HepG2 (cell line): ENCODE measurements around the gene GRIN2D. TPM values are rescaled to one million over a fixed set of nuclear protein-coding genes. Genes with fewer than 3 reads are reported as not detected.

Experiments
- BORCS8-MEF2B ChIP-seq: sonication (generic); formaldehyde crosslinking; IDR thresholded peaks from 2 replicates; pipeline ENCODE4 v1.8.0; 2022; ENCODE audit warnings: mild to moderate bottlenecking, missing genetic modification reagents
- CEBPG ChIP-seq: IDR thresholded peaks from 2 replicates; pipeline ENCODE4 v1.6.1; 2016
- ELF3 ChIP-seq: IDR thresholded peaks from 2 replicates; pipeline ENCODE4 v1.6.1; 2016; ENCODE audit warnings: missing genetic modification reagents, missing compliant biosample characterization
- FOSL2 ChIP-seq: sonication (generic); formaldehyde crosslinking; IDR thresholded peaks from 2 replicates; pipeline ENCODE4 v1.4.0; 2020; ENCODE audit warnings: missing genetic modification reagents
- MTA1 ChIP-seq: sonication (generic); formaldehyde crosslinking; IDR thresholded peaks from 2 replicates; pipeline ENCODE4 v1.4.0; 2020; ENCODE audit warnings: missing genetic modification reagents, mild to moderate bottlenecking, borderline replicate concordance
- NCOR1 ChIP-seq: fragments of 200-600 bp; sonication (generic); IDR thresholded peaks from 2 replicates; pipeline ENCODE4 v1.7.0; 2017; ENCODE audit warnings: antibody characterized with exemption, low read length, borderline replicate concordance
- PAX8 ChIP-seq: sonication (generic); formaldehyde crosslinking; IDR thresholded peaks from 2 replicates; pipeline ENCODE4 v1.8.0; 2022; ENCODE audit warnings: mild to moderate bottlenecking, missing genetic modification reagents, borderline replicate concordance
- RORA ChIP-seq: sonication (generic); formaldehyde crosslinking; IDR thresholded peaks from 2 replicates; pipeline ENCODE4 v1.5.0; 2020; ENCODE audit warnings: mild to moderate bottlenecking, missing genetic modification reagents, moderate library complexity
- SNAI1 ChIP-seq: sonication (generic); formaldehyde crosslinking; IDR thresholded peaks from 2 replicates; pipeline ENCODE4 v1.5.0; 2020; ENCODE audit warnings: mild to moderate bottlenecking, missing genetic modification reagents, borderline replicate concordance
- U2AF1 ChIP-seq: fragments of 200-400 bp; formaldehyde crosslinking; optimal IDR thresholded peaks from 2 replicates; pipeline ENCODE3; 2017; ENCODE audit warnings: mild to moderate bottlenecking, low read depth, low read length
- ZFP1 ChIP-seq: IDR thresholded peaks from 2 replicates; pipeline ENCODE4 v1.6.1; 2016
- ZMAT3 ChIP-seq: sonication (generic); formaldehyde crosslinking; conservative IDR thresholded peaks from 2 replicates; pipeline ENCODE4 v1.7.0; 2021; ENCODE audit warnings: missing genetic modification reagents
- ZNF20 ChIP-seq: sonication (generic); formaldehyde crosslinking; IDR thresholded peaks from 2 replicates; pipeline ENCODE4 v1.4.0; 2020; ENCODE audit warnings: mild to moderate bottlenecking, moderate library complexity, missing genetic modification reagents
- ZNF30 ChIP-seq: sonication (generic); formaldehyde crosslinking; IDR thresholded peaks from 2 replicates; pipeline ENCODE4 v1.5.0; 2020; ENCODE audit warnings: mild to moderate bottlenecking, missing genetic modification reagents
- ZNF317 ChIP-seq: sonication (generic); formaldehyde crosslinking; IDR thresholded peaks from 2 replicates; pipeline ENCODE4 v1.5.0; 2020; ENCODE audit warnings: mild to moderate bottlenecking, missing genetic modification reagents
- ZNF550 ChIP-seq: sonication (generic); formaldehyde crosslinking; IDR thresholded peaks from 2 replicates; pipeline ENCODE4 v1.4.0; 2020; ENCODE audit warnings: mild to moderate bottlenecking, missing genetic modification reagents, borderline replicate concordance
- ZNF564 ChIP-seq: sonication (generic); formaldehyde crosslinking; IDR thresholded peaks from 2 replicates; pipeline ENCODE4 v1.8.1; 2023; ENCODE audit warnings: mild to moderate bottlenecking, missing genetic modification reagents
- ZNF7 ChIP-seq: IDR thresholded peaks from 2 replicates; pipeline ENCODE4 v1.6.1; 2016; ENCODE audit warnings: missing biosample characterization, missing genetic modification reagents
- ZNF83 ChIP-seq: sonication (generic); formaldehyde crosslinking; IDR thresholded peaks from 2 replicates; pipeline ENCODE4 v1.4.0; 2020; ENCODE audit warnings: missing genetic modification reagents, mild to moderate bottlenecking, borderline replicate concordance
- polyA plus RNA-seq, 8 experiments: library from polyadenylated mRNA; depleted of rRNA in 3 of 8; stranded (reverse) in 7 of 8; unstranded in 1 of 8; fragments of >200 nt; fragmentation: Illumina TruSeq in 4 of 8; extraction: Trizol in 4 of 8; gene quantifications; 2 replicates each; pipeline versions ENCODE4 v1.2.1 to v1.2.3, GENCODE V29; 2011 to 2016; ENCODE audit warnings: low read depth in 4 of 8, missing spikeins in 1 of 8, mixed read lengths in 1 of 8; ENCODE audit not compliant: insufficient read depth in 1 of 8
- total RNA-seq, 5 experiments: library from RNA; depleted of rRNA; stranded (reverse); fragments of >200 nt; fragmentation: Illumina TruSeq; extraction: Trizol; gene quantifications; 2 replicates each; pipeline ENCODE4 v1.2.3, GENCODE V29; 2016; ENCODE audit warnings: low read depth in 1 of 5
- TF ChIP-seq, protein P1 (sequence below): sonication (generic); formaldehyde crosslinking; IDR thresholded peaks from 2 replicates; pipeline ENCODE4 v1.5.1; 2020; ENCODE audit warnings: missing genetic modification reagents, mild to moderate bottlenecking, borderline replicate concordance
- TF ChIP-seq, protein P2 (sequence below): sonication (generic); formaldehyde crosslinking; IDR thresholded peaks from 2 replicates; pipeline ENCODE4 v1.9.0; 2021; ENCODE audit warnings: missing genetic modification reagents, mild to moderate bottlenecking, borderline replicate concordance
- TF ChIP-seq, protein P3 (sequence below): sonication (generic); formaldehyde crosslinking; IDR thresholded peaks from 2 replicates; pipeline ENCODE4 v1.5.0; 2020; ENCODE audit warnings: missing genetic modification reagents, mild to moderate bottlenecking, borderline replicate concordance
- TF ChIP-seq, protein P4 (sequence below): sonication (generic); formaldehyde crosslinking; conservative IDR thresholded peaks from 2 replicates; pipeline ENCODE4 v1.4.0; 2020; ENCODE audit warnings: missing genetic modification reagents

Gene GRIN2D
- total and polyA plus RNA-seq, 2 of the 13 experiments (the other 11 are each of a cell fraction or from before 2014, with no cell fraction given) = 0.02 to 0.13 TPM

DNA sequence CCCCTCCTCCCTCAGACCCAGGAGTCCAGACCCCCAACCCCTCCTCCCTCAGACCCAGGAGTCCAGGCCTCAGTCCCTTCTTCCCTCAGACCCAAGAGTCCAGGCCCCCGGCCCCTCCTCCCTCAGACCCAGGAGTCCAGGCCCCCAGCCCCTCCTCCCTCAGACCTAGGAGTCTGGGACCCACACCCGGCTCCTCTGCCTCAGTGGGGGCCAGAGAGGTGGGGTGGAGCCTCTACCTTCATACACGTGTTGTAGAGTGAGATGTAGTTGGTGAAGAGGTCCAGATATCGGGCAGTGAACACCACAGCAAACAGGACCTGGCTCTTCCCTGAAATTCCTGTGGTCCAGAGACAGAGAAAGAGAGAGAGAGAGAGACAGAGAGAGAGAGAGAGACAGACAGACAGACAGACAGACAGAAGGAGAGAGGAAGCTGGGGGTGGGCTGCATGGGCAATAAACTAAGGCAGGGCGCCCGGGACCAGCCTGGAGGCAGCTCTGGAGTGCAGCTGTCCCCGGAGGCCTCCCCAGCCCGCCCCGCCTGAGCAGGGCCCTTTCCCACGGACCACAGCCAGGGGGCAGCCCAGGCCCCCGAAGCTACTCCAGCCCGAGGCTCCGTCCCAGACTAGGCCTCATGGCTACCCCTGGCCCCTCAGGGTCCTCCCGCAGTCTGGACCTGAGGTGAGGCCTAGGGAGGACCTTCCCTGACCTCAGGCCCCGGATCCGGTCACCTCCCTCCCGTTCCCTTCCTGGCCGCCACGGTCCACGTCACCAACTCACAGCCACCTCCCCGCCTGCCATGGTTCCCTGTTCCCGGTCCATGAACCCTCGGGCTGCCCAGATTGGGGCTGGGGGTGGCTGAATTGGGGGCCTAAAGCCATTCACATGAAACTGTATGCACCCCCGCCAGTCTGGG, 3.0 kb upstream of the GRIN2D start (continued):
- TF ChIP-seq, protein P1, sequence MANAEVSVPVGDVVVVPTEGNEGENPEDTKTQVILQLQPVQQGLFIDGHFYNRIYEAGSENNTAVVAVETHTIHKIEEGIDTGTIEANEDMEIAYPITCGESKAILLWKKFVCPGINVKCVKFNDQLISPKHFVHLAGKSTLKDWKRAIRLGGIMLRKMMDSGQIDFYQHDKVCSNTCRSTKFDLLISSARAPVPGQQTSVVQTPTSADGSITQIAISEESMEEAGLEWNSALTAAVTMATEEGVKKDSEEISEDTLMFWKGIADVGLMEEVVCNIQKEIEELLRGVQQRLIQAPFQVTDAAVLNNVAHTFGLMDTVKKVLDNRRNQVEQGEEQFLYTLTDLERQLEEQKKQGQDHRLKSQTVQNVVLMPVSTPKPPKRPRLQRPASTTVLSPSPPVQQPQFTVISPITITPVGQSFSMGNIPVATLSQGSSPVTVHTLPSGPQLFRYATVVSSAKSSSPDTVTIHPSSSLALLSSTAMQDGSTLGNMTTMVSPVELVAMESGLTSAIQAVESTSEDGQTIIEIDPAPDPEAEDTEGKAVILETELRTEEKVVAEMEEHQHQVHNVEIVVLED = peak; percentile 21; the same call in 1 of the 2 replicates
- no peak for TF ChIP-seq ZMAT3 (CRISPR knock-in tag)
- no peak for TF ChIP-seq U2AF1
- no peak for TF ChIP-seq BORCS8-MEF2B (CRISPR knock-in tag)
- TF ChIP-seq, protein P2, sequence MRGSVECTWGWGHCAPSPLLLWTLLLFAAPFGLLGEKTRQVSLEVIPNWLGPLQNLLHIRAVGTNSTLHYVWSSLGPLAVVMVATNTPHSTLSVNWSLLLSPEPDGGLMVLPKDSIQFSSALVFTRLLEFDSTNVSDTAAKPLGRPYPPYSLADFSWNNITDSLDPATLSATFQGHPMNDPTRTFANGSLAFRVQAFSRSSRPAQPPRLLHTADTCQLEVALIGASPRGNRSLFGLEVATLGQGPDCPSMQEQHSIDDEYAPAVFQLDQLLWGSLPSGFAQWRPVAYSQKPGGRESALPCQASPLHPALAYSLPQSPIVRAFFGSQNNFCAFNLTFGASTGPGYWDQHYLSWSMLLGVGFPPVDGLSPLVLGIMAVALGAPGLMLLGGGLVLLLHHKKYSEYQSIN (CRISPR knock-in tag) = no peak
- TF ChIP-seq RORA = no peak
- TF ChIP-seq ZNF83 = no peak
- TF ChIP-seq, protein P3, sequence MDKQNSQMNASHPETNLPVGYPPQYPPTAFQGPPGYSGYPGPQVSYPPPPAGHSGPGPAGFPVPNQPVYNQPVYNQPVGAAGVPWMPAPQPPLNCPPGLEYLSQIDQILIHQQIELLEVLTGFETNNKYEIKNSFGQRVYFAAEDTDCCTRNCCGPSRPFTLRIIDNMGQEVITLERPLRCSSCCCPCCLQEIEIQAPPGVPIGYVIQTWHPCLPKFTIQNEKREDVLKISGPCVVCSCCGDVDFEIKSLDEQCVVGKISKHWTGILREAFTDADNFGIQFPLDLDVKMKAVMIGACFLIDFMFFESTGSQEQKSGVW (CRISPR knock-in tag) = no peak; the same call in 1 of the 2 replicates
- TF ChIP-seq FOSL2 (CRISPR knock-in tag) = peak; percentile 53
- no peak for TF ChIP-seq ZFP1 (CRISPR knock-in tag)
- peak; percentile 73; the same call in 1 of the 2 replicates for TF ChIP-seq ZNF30 (CRISPR knock-in tag)
- TF ChIP-seq ZNF550 (CRISPR knock-in tag) = no peak
- no peak for TF ChIP-seq CEBPG
- TF ChIP-seq, protein P4, sequence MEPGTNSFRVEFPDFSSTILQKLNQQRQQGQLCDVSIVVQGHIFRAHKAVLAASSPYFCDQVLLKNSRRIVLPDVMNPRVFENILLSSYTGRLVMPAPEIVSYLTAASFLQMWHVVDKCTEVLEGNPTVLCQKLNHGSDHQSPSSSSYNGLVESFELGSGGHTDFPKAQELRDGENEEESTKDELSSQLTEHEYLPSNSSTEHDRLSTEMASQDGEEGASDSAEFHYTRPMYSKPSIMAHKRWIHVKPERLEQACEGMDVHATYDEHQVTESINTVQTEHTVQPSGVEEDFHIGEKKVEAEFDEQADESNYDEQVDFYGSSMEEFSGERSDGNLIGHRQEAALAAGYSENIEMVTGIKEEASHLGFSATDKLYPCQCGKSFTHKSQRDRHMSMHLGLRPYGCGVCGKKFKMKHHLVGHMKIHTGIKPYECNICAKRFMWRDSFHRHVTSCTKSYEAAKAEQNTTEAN (CRISPR knock-in tag) = no peak; the same call in 1 of the 2 replicates
- no peak for TF ChIP-seq NCOR1
- peak; percentile 78; the same call in 1 of the 2 replicates for TF ChIP-seq PAX8 (CRISPR knock-in tag)
- no peak for TF ChIP-seq ZNF7 (CRISPR knock-in tag)
- TF ChIP-seq ZNF564 (CRISPR knock-in tag) = no peak
- TF ChIP-seq ZNF317 = no peak
- peak; percentile 36; the same call in 1 of the 2 replicates for TF ChIP-seq ELF3 (CRISPR knock-in tag)
- TF ChIP-seq MTA1 (CRISPR knock-in tag) = peak; percentile 68; the same call in 1 of the 2 replicates
- TF ChIP-seq SNAI1 = no peak
- no peak for TF ChIP-seq ZNF20
